Stimulated activated CD4-positive, alpha-beta T cell treated with anti-CD3 and anti-CD28 coated beads, Interleukin-4, amount 100 ng/mL, for 24 hours (primary cell): Measurements from ENCODE around the gene AK2.
"Not testable (repeated sequence)": the region's sequence is repeated elsewhere in the genome, so short reads cannot be mapped to it uniquely, and the experiment has no call there.

ENCODE experiments used
- DNase-seq: peaks from one replicate; pipeline ENCODE4 v3.0.0-alpha.2; 2020

Gene AK2

GRCh38 chr1:33050221-33051076, 13.8 kb upstream of the AK2 start:
- no peak for DNase-seq

- DNase-seq: no peak
Measured at GRCh38 chr1:33049371-33049770, 12.7 kb upstream of the AK2 start.

- no peak for DNase-seq
Measured at GRCh38 chr1:33048426-33048825, 11.7 kb upstream of the AK2 start.

GRCh38 chr1:33047839-33048305, 11.2 kb upstream of the AK2 start:
- no peak for DNase-seq

- DNase-seq: no peak
Measured at GRCh38 chr1:33047290-33047689, 10.6 kb upstream of the AK2 start.

- not testable (repeated sequence) for DNase-seq
Measured at GRCh38 chr1:33046234-33046633, 9.6 kb upstream of the AK2 start.

GRCh38 chr1:33045814-33046213, 9.1 kb upstream of the AK2 start:
- no peak for DNase-seq

- no peak for DNase-seq
Measured at GRCh38 chr1:33045246-33045645, 8.6 kb upstream of the AK2 start.

GRCh38 chr1:33043267-33044092, 6.8 kb upstream of the AK2 start:
- no peak for DNase-seq

GRCh38 chr1:33042831-33043230, 6.1 kb upstream of the AK2 start:
- no peak for DNase-seq

- DNase-seq: no peak
Measured at GRCh38 chr1:33041026-33041425, 4.3 kb upstream of the AK2 start.

- DNase-seq: no peak
Measured at GRCh38 chr1:33039840-33040239, 3.2 kb upstream of the AK2 start.

GRCh38 chr1:33036051-33036525, 595 bp downstream of the AK2 start:
- DNase-seq: peak; percentile 25

- no peak for DNase-seq
Measured at GRCh38 chr1:33032126-33032869, 4.4 kb downstream of the AK2 start.

GRCh38 chr1:33031506-33031905, 5.2 kb downstream of the AK2 start:
- no peak for DNase-seq

- DNase-seq: no peak
Measured at GRCh38 chr1:33030575-33030974, 6.1 kb downstream of the AK2 start.

- no peak for DNase-seq
Measured at GRCh38 chr1:33029921-33030320, 6.8 kb downstream of the AK2 start.

- DNase-seq: no peak
Measured at GRCh38 chr1:33029209-33029608, 7.5 kb downstream of the AK2 start.

GRCh38 chr1:33025761-33026160, 10.9 kb downstream of the AK2 start:
- no peak for DNase-seq

GRCh38 chr1:33025180-33025569, 11.5 kb downstream of the AK2 start:
- DNase-seq: no peak

GRCh38 chr1:33024430-33025179, 12.1 kb downstream of the AK2 start:
- DNase-seq: peak; percentile 84

- no peak for DNase-seq
Measured at GRCh38 chr1:33022650-33023200, 14.0 kb downstream of the AK2 start.
